AG09309 (cell line): ENCODE measurements around the gene PIR.
A peak's percentile ranks its signal among the peaks of the same experiment; 100 is the strongest.

Experiments used
- DNase-seq: peaks from one replicate; pipeline ENCODE4 v3.0.0-alpha.2; 2010; ENCODE audit warnings: low read depth
- H3K4me3 ChIP-seq: 2 replicates; pipeline ENCODE4 v1.5.1; 2011; ENCODE audit warnings: mild to moderate bottlenecking, low read depth, low read length, moderate library complexity; ENCODE audit not compliant: control insufficient read depth
- CTCF ChIP-seq: IDR thresholded peaks from 2 replicates; pipeline ENCODE4 v1.5.1; 2011; ENCODE audit warnings: mild to moderate bottlenecking, low read depth, low read length, inconsistent platforms; ENCODE audit not compliant: insufficient read depth, control insufficient read depth; ENCODE audit errors: missing control alignments

Gene PIR

DNA sequence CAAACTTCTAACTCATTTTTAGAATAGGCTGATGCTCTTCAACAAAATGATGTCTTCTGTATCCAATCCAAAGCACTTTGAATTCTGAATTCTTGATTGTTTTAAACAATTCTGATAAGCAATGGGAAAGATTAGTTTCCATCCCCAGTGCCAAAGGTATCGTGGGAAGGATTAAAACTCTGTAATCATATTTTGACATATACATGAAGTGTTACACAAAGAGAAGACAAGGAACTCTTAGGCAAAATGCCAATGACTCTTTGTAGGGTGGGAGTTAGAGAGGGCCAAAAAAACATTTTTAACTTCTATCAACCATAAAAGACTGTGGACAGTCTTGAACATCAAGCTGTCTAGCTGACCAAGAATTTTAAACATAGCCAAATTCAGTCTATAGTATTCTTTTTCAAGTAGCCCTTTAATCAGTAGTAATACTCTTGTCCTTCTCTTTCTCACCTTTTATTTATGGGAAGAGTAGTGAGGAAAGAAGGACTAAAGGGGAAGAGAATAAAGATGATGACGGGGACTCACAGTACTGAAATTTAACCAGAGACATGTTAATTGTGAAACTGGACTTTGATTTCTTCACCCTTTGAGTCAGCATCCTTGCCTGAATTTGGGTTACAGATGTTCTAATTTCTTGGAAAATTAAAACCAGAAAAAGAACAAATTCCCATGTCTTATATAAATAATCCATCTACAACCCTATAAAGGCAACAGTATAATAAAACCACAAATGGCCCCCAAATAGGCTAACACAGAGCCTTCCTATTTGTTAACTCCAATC, 57.1 kb downstream of the PIR start:
- H3K4me3 ChIP-seq = no peak overlapping the region
- peak; percentile 27 for DNase-seq
- no peak for TF ChIP-seq CTCF

DNA sequence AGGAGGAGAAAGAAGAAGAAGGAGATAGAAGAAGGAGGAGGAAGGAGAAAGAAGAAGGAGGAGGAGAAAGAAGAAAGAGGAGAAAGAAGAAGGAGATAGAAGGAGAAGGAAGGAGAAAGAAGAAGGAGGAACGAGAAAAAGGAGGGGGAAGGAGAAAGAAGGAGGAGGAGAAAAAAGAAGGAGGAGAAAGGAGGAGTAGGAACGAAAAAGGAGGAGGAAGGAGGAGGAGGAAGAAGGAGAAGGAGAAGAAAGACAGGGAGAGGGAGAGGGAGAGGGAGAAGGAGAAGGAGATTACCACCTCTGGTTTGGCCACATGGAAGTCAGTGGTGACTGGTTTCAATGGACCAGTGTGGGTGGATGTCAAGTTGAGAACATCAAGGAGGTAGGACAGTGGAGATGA, 58.9 kb downstream of the PIR start:
- TF ChIP-seq CTCF = no peak
- no peak for DNase-seq
- H3K4me3 ChIP-seq = no peak overlapping the region

DNA sequence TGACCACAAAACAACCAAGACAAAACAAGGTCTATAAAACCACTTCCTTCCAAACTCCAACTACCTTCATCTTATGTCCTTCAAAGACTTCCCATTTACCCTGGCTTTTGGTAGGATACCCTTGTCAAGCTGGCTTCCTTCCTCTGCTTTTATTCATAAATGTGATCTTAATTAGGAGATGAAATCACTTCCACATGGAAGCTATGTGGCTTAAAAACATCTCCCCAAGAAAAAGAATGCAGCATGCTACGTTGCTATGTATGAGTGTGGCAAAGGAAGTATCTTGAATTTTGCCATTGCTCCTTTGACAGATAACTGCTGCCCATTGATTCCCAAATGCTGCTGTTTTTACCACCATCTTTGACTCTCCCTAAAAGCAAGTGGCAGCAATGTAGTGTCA, 62.5 kb downstream of the PIR start:
- H3K4me3 ChIP-seq = no peak overlapping the region
- DNase-seq = no peak
- no peak for TF ChIP-seq CTCF

DNA sequence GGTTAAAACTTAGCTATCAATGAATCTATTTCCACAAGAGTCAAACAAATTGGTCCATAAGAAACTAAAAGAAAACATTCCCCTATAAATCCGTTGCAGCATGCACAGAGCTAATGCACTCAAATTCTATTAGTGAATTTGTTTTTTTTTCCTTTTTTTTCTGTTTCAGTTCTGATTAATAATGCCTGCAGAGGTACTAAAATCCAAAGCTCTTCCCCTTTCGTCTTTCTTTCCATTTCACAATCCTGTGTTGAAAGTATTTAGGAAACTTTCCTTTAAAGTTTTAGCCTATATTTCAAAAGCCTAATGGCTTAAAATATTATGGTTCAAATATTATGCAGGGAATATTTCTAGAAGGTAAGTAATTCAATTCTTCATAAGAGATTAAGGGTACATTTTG, 63.1 kb downstream of the PIR start:
- H3K4me3 ChIP-seq = no peak overlapping the region
- DNase-seq = no peak
- TF ChIP-seq CTCF = no peak

GRCh38 chrX:15425024-15425423, 68.1 kb downstream of the PIR start:
- DNase-seq = no peak
- H3K4me3 ChIP-seq = no peak overlapping the region
- TF ChIP-seq CTCF = no peak

- DNase-seq = no peak
- TF ChIP-seq CTCF = no peak
- no peak overlapping the region for H3K4me3 ChIP-seq
Observed at GRCh38 chrX:15418707-15419181, 74.4 kb downstream of the PIR start.
